Vagina (tissue), 2 donors: ENCODE results near the gene IGFN1.

ENCODE experiments used
- POLR2A ChIP-seq, 2 donors: fragments of 450-650 bp; IDR thresholded peaks; one replicate each; pipeline ENCODE4 v1.6.1; 2017; ENCODE audit warnings: antibody characterized with exemption in 2 of 2, mild to moderate bottlenecking in 2 of 2, moderate library complexity in 2 of 2
- POLR2AphosphoS5 ChIP-seq, 2 donors: sonication (generic); formaldehyde crosslinking; IDR thresholded peaks; one replicate each; pipeline ENCODE4 v1.9.0; 2017; ENCODE audit warnings: antibody characterized with exemption in 2 of 2, mild to moderate bottlenecking in 2 of 2, low read depth in 1 of 2; ENCODE audit not compliant: insufficient read depth in 1 of 2
- TF ChIP-seq, protein P1 (sequence below), 3 experiments: fragments of 450-650 bp in 2 of 3; fragments of 200-600 bp in 1 of 3; sonication (generic) in 1 of 3; IDR thresholded peaks; one replicate each; pipeline ENCODE4 v1.5.1; 2017 to 2019; ENCODE audit warnings: antibody characterized with exemption in 3 of 3, mild to moderate bottlenecking in 2 of 3, moderate library complexity in 2 of 3

GRCh38 chr1:201208236-201208635, 17.6 kb downstream of the IGFN1 start:
- TF ChIP-seq, protein P1, sequence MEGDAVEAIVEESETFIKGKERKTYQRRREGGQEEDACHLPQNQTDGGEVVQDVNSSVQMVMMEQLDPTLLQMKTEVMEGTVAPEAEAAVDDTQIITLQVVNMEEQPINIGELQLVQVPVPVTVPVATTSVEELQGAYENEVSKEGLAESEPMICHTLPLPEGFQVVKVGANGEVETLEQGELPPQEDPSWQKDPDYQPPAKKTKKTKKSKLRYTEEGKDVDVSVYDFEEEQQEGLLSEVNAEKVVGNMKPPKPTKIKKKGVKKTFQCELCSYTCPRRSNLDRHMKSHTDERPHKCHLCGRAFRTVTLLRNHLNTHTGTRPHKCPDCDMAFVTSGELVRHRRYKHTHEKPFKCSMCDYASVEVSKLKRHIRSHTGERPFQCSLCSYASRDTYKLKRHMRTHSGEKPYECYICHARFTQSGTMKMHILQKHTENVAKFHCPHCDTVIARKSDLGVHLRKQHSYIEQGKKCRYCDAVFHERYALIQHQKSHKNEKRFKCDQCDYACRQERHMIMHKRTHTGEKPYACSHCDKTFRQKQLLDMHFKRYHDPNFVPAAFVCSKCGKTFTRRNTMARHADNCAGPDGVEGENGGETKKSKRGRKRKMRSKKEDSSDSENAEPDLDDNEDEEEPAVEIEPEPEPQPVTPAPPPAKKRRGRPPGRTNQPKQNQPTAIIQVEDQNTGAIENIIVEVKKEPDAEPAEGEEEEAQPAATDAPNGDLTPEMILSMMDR (IDR thresholded peaks at IDR 0.05), result no peak
- TF ChIP-seq POLR2A (IDR thresholded peaks at IDR 0.05) (no peak), POLR2AphosphoS5 (IDR thresholded peaks at IDR 0.05; ENCODE audit: insufficient read depth in 1 of 2, low read depth in 1 of 2) (no peak)
